GM12878 (cell line): Measurements from ENCODE around the gene IGFBP1. TPM values are rescaled to one million over a fixed set of nuclear protein-coding genes. Genes with fewer than 3 reads are reported as not detected.
"Not testable (repeated sequence)": the region's sequence is repeated elsewhere in the genome, so short reads cannot be mapped to it uniquely, and the experiment has no call there.

ENCODE experiments used
- ATAC-seq: fragments of 200-7000 bp; cut with Tn5 transposase; 3 replicates; pipeline ENCODE4 v1.9.1; 2020; ENCODE audit warnings: mild to moderate bottlenecking, moderate library complexity
- BruUV-seq: library from RNA; stranded (reverse); fragments of 400-500 nt; replicated peaks from 2 replicates; lab custom pipeline; 2021; lab: Mats Ljungman, UMichigan
- CTCF ChIA-PET: fragments of 300-600 bp; sonication (Branson Sonifier 250); formaldehyde crosslinking; extraction: SDS; loops from one replicate; lab custom pipeline; 2021; ENCODE audit warnings: inconsistent platforms; lab: Yijun Ruan, JAX
- POLR2A ChIA-PET: fragments of 350-600 bp; formaldehyde crosslinking; extraction: SDS; loops from one replicate; lab custom pipeline; 2021; ENCODE audit warnings: inconsistent platforms; lab: Charles Lee
- RAD21 ChIA-PET: fragments of 300-600 bp; sonication (Branson Sonifier 250); formaldehyde crosslinking; loops from one replicate; lab custom pipeline; 2023; ENCODE audit warnings: antibody characterized with exemption; ENCODE audit not compliant: unreplicated experiment; lab: Charles Lee
- SMC1A ChIA-PET: fragments of 300-600 bp; sonication (Branson Sonifier 250); formaldehyde crosslinking; loops from one replicate; lab custom pipeline; 2023; ENCODE audit not compliant: unreplicated experiment, uncharacterized antibody; lab: Charles Lee
- DNase-seq: peaks from one replicate; pipeline ENCODE4 v3.0.0-alpha.2; 2011; ENCODE audit warnings: low read depth, low spot score
- FAIRE-seq: peaks from 3 replicates; lab custom pipeline; 2011; peaks lifted over from hg19 to GRCh38; lab: Jason Lieb, UNC
- H2AFZ ChIP-seq: 2 replicates; pipeline ENCODE4 v1.6.0; 2011; ENCODE audit warnings: low read depth, low read length, control low read depth; ENCODE audit not compliant: control insufficient read depth
- H3K27ac ChIP-seq: 2 replicates; pipeline ENCODE4 v1.5.1; 2011; ENCODE audit warnings: control low read depth; ENCODE audit not compliant: control insufficient read depth, insufficient read depth
- H3K27me3 ChIP-seq, 2 experiments: replicated peaks in 1 of 2; 2 replicates each; pipeline versions ENCODE4 v1.6.0 to v1.6.1; 2011; ENCODE audit warnings: low read length in 1 of 2; ENCODE audit not compliant: control insufficient read depth in 2 of 2, insufficient read depth in 2 of 2
- H3K36me3 ChIP-seq, 2 experiments: 2 replicates each; pipeline ENCODE4 v1.5.1; 2011; ENCODE audit warnings: low read length in 1 of 2; ENCODE audit not compliant: control insufficient read depth in 2 of 2, insufficient read depth in 2 of 2
- H3K4me1 ChIP-seq: 2 replicates; pipeline ENCODE4 v1.6.1; 2011; ENCODE audit warnings: mild to moderate bottlenecking, low read length, moderate library complexity, mixed read lengths; ENCODE audit not compliant: control insufficient read depth, insufficient read depth
- H3K4me2 ChIP-seq: 2 replicates; pipeline ENCODE4 v1.6.0; 2011; ENCODE audit warnings: control low read depth; ENCODE audit not compliant: control insufficient read depth, insufficient read depth
- H3K4me3 ChIP-seq: fragments of 200-600 bp; sonication (generic); 2 replicates; pipeline ENCODE4 v1.5.1; 2016
- H3K79me2 ChIP-seq: 2 replicates; pipeline ENCODE4 v1.6.0; 2011; ENCODE audit warnings: low read length; ENCODE audit not compliant: control insufficient read depth, insufficient read depth
- H3K9ac ChIP-seq: 2 replicates; pipeline ENCODE4 v1.8.0; 2011; ENCODE audit warnings: low read length, control low read depth, mixed read lengths; ENCODE audit not compliant: control insufficient read depth, insufficient read depth
- H3K9me3 ChIP-seq: replicated peaks from 3 replicates; pipeline ENCODE4 v1.5.1; 2011; ENCODE audit warnings: mild to moderate bottlenecking, low read length; ENCODE audit not compliant: control insufficient read depth, insufficient read depth
- H4K20me1 ChIP-seq: 2 replicates; pipeline ENCODE4 v1.6.0; 2011; ENCODE audit not compliant: control insufficient read depth, insufficient read depth
- ATF7 ChIP-seq: fragments of 450-650 bp; IDR thresholded peaks from 2 replicates; pipeline ENCODE4 v1.6.1; 2016; ENCODE audit warnings: low read depth, mild to moderate bottlenecking
- ETV6 ChIP-seq, 2 experiments: fragments of 450-650 bp in 1 of 2; IDR thresholded peaks in 1 of 2; conservative IDR thresholded peaks in 1 of 2; 2 replicates each; pipeline ENCODE4 v1.6.1; 2014; ENCODE audit warnings: antibody characterized with exemption in 1 of 2, borderline replicate concordance in 1 of 2, low read depth in 1 of 2, mild to moderate bottlenecking in 1 of 2, moderate library complexity in 1 of 2
- HCFC1 ChIP-seq: fragments of 150-350 bp; IDR thresholded peaks from 2 replicates; pipeline ENCODE4 v1.6.1; 2014; ENCODE audit warnings: low read length
- NFYB ChIP-seq: IDR thresholded peaks from 2 replicates; pipeline ENCODE4 v1.6.1; 2011; ENCODE audit warnings: low read depth, mild to moderate bottlenecking, low read length, improper control_type of control experiment, moderate library complexity; ENCODE audit not compliant: insufficient read depth
- SMAD1 ChIP-seq: fragments of 450-650 bp; IDR thresholded peaks from 2 replicates; pipeline ENCODE4 v1.6.1; 2018; ENCODE audit warnings: mild to moderate bottlenecking, low read depth; ENCODE audit not compliant: partially characterized antibody
- ZNF274 ChIP-seq: IDR thresholded peaks from one replicate; pipeline ENCODE4 v1.8.0; 2011; ENCODE audit not compliant: insufficient read length, insufficient read depth
- WGBS: methylation state at CpG from one replicate; pipeline ENCODE4 v1.1.6; 2016; ENCODE audit warnings: low lambda C conversion rate; ENCODE audit not compliant: insufficient replicate concordance, insufficient coverage; ENCODE audit errors: missing lambda C conversion rate; 5-methylcytosine and 5-hydroxymethylcytosine counted together
- in situ Hi-C: fragments of 300-500 bp; cut with MboI; formaldehyde crosslinking; loops from 9 replicates; pipeline ENCODE4 v1.14.3; 2018; ENCODE audit warnings: mixed read lengths
- intact Hi-C: fragments of 100-400 bp; cut with micrococcal nuclease; formaldehyde crosslinking; loops from one replicate; pipeline ENCODE4 v1.14.2; 2022; ENCODE audit not compliant: unreplicated experiment
- polyA plus RNA-seq, 11 experiments: library from polyadenylated mRNA; depleted of rRNA in 4 of 11; unstranded in 6 of 11; stranded (reverse) in 5 of 11; fragments of >200 nt; fragmentation: Nextera tagmentation in 4 of 11; fragmentation: Illumina TruSeq in 1 of 11; extraction: Ambion mirVana in 4 of 11; extraction: Trizol in 1 of 11; gene quantifications; 1 replicate in 1 of 11; 2 replicates in 10 of 11; pipeline versions ENCODE4 v1.2.1 to v1.2.3, GENCODE V29; 2011 to 2016; ENCODE audit warnings: inconsistent platforms in 2 of 11, missing spikeins in 2 of 11, low read depth in 1 of 11
- total RNA-seq, 4 experiments: library from RNA; depleted of rRNA in 3 of 4; stranded (reverse); fragments of >200 nt in 3 of 4; fragmentation: Illumina TruSeq in 1 of 4; extraction: Trizol in 1 of 4; gene quantifications; 2 replicates each; pipeline versions ENCODE4 v1.2.1 to v1.2.3, GENCODE V29; 2013 to 2021

IGFBP1 gene
- total and polyA plus RNA-seq, 10 of the 15 experiments (the other 5 are each of a cell fraction or from before 2014, with no cell fraction given), result 0.13 TPM; not detected in 9

DNA sequence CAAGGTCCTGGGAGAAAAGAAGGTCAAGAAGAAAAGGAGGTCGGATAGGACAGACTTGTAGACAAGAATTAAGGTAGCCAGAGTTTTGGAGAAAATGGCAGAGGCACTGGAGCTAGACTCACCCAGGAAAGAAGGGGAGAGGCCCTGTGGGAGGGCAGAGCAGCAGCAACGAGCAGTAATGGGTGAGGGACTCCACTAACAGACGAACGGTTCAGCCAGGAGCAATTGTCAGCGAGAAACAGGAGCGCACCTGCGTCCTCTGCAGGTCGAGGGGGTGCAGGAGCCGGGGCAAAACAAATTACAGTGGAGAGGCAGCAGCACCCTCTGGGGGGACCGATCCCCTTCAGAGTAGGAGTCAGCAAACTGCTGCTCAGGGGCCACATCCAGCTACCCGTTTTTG lies 51.3 kb downstream of the IGFBP1 start:
- ATAC-seq (no peak), DNase-seq (no peak), FAIRE-seq (no peak)
- in situ Hi-C loops (no loop called here), intact Hi-C loops (no loop called here)
- Histone ChIP-seq H3K27ac (no peak overlapping the region), H3K4me2 (no peak overlapping the region), H3K36me3 (no peaks in the 10 kb centered on the region), H3K79me2 (no peaks in the 10 kb centered on the region), H4K20me1 (no peaks in the 10 kb centered on the region), H3K27me3 (no peaks in the 10 kb centered on the region), H3K9me3 (no peaks in the 10 kb centered on the region), H3K9ac (no peak overlapping the region), H3K4me1 (no peaks in the 10 kb centered on the region), H2AFZ (no peak overlapping the region), H3K4me3 (no peak overlapping the region)
- CTCF ChIA-PET, result interaction anchor here (2.2 to 3.5 kb wide), 2 partner anchors 17 to 21 kb away, joined by 7 to 15 read pairs; no protein-coding TSS in a partner anchor
- 26% methylated on average over 10 of the region's 11 CpGs for WGBS
- SMC1A ChIA-PET, result interaction anchor here (0.6 to 1.2 kb wide), 3 partner anchors 17 to 775 kb away, joined by 3 read pairs; no protein-coding TSS in a partner anchor
- TF ChIP-seq ZNF274 (no peak), ATF7 (no peak), HCFC1 (no peak), SMAD1 (no peak)
- POLR2A ChIA-PET, result no interaction called here
- no TSS peak for BruUV-seq
- RAD21 ChIA-PET, result interaction anchor here (1.0 kb wide), 1 partner anchor 215 kb away, joined by 3 read pairs; no protein-coding TSS in a partner anchor

DNA sequence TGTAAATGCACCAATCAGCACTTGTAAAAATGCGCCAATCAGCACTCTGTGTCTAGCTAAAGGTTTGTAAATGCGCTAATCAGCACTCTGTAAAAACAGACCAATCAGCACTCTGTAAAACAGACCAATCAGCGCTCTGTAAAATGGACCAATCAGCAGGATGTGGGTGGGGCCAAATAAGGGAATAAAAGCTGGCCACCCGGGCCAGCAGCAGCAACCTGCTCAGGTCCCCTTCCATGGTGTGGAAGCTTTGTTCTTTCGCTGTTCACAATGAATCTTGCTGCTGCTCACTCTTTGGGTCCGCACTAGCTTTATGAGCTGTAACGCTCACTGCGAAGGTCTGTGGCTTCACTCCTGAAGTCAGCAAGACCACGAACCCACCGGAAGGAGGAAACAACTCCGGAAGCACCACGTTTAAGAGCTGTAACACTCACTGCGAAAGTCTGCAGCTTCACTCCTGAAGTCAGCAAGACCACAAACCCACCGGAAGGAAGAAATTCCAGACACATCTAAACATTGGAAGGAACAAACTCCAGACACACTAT lies 52.0 kb downstream of the IGFBP1 start:
- H3K27me3 ChIP-seq, in situ Hi-C loops, H3K4me3 ChIP-seq, H4K20me1 ChIP-seq, RAD21 ChIA-PET, H3K27ac ChIP-seq, POLR2A ChIA-PET, BruUV-seq, H3K4me2 ChIP-seq, FAIRE-seq, H3K9me3 ChIP-seq, ATAC-seq, DNase-seq, H3K4me1 ChIP-seq, H3K9ac ChIP-seq, H3K79me2 ChIP-seq, H3K36me3 ChIP-seq, intact Hi-C loops: not testable (repeated sequence)
- ChIA-PET SMC1A (interaction anchor here (0.6 to 0.7 kb wide), 2 partner anchors 68 to 774 kb away, joined by 3 read pairs; no protein-coding TSS in a partner anchor), CTCF (interaction anchor here (1.2 to 2.2 kb wide), 2 partner anchors 17 to 22 kb away, joined by 4 to 7 read pairs; no protein-coding TSS in a partner anchor)
- WGBS, result 38% methylated on average over 13 of the region's 14 CpGs
- TF ChIP-seq ETV6 (conservative IDR thresholded peaks at IDR 0.05 in 1 of 2, IDR thresholded peaks at IDR 0.05 in 1 of 2; ENCODE audit: borderline replicate concordance in 1 of 2, low read depth in 1 of 2), result peak in 1 of 2 experiments; percentile 50; a peak in 1 of 4 replicates
- TF ChIP-seq NFYB, result 0 out of 2 replicates have a peak, but pooled peaks have one; percentile 57
- peak overlapping the region; percentile 12; the same call in 1 of the 2 replicates for H2AFZ ChIP-seq
